NCI-H2196 treated with DMSO at 0.1 percent for 48 hours (cell line): ENCODE results near the gene SYNPO2L.

Source experiments
- DNase-seq: peaks from one replicate; lab custom pipeline; 2025; ENCODE audit not compliant: unreplicated experiment; lab: John Stamatoyannopoulos, UW

SYNPO2L gene

GRCh38 chr10:73650537-73651331, 5.1 kb downstream of the SYNPO2L start:
- no peak for DNase-seq

GRCh38 chr10:73649876-73650536, 5.8 kb downstream of the SYNPO2L start:
- DNase-seq, result no peak

- DNase-seq, result no peak
These were observed 6.6 kb downstream of the SYNPO2L start for GRCh38 chr10:73648975-73649829.

- no peak for DNase-seq
These were observed 7.8 kb downstream of the SYNPO2L start for GRCh38 chr10:73647875-73648651.

- no peak for DNase-seq
These were observed 8.5 kb downstream of the SYNPO2L start for GRCh38 chr10:73647211-73647874.

- no peak for DNase-seq
These were observed 9.2 kb downstream of the SYNPO2L start for GRCh38 chr10:73646598-73647041.

- DNase-seq, result no peak
These were observed 10.6 kb downstream of the SYNPO2L start for GRCh38 chr10:73645251-73645650.

- no peak for DNase-seq
These were observed 11.1 kb downstream of the SYNPO2L start for GRCh38 chr10:73644767-73645166.

- peak; percentile 19 for DNase-seq
These were observed 11.7 kb downstream of the SYNPO2L start for GRCh38 chr10:73644015-73644743.

- DNase-seq, result no peak
These were observed 12.5 kb downstream of the SYNPO2L start for GRCh38 chr10:73643362-73643761.

GRCh38 chr10:73641328-73642060, 14.3 kb downstream of the SYNPO2L start, which contains the start of gene MYOZ1:
TSS of gene MYOZ1 (minus strand) at chr10:73641474. CDS start at chr10:73640017, 1,457 bp downstream.
- DNase-seq, result no peak

- no peak for DNase-seq
These were observed 16.5 kb downstream of the SYNPO2L start for GRCh38 chr10:73639286-73639685.

- no peak for DNase-seq
These were observed 20.0 kb downstream of the SYNPO2L start for GRCh38 chr10:73635781-73636180.

- DNase-seq, result no peak
These were observed 21.4 kb downstream of the SYNPO2L start for GRCh38 chr10:73634421-73634820.

GRCh38 chr10:73629165-73629564, 26.7 kb downstream of the SYNPO2L start:
- no peak for DNase-seq

- no peak for DNase-seq
These were observed 27.4 kb downstream of the SYNPO2L start for GRCh38 chr10:73628405-73628804.

- no peak for DNase-seq
These were observed 28.5 kb downstream of the SYNPO2L start for GRCh38 chr10:73627300-73627699.

- DNase-seq, result peak; percentile 56
These were observed 29.7 kb downstream of the SYNPO2L start for GRCh38 chr10:73625884-73626752.
